ENCODE results near the gene ANXA6. TPM values are rescaled to one million over a fixed set of nuclear protein-coding genes. Genes with fewer than 3 reads are reported as not detected.
"Not testable (repeated sequence)": the region's sequence is repeated elsewhere in the genome, so short reads cannot be mapped to it uniquely, and the experiment has no call there.

Gene ANXA6
- total and polyA plus RNA-seq, 2 experiments from 2014 or later = 122 to 152 TPM

- no peak overlapping the region for H3K4me3 ChIP-seq
- TF ChIP-seq EZH2 (IDR thresholded peaks at IDR 0.05; ENCODE audit: borderline replicate concordance) (no peak), EZH2phosphoT487 (IDR thresholded peaks at IDR 0.05; ENCODE audit: low read depth, severe bottlenecking, unreplicated experiment) (no peak)
- TF ChIP-seq, protein P1, sequence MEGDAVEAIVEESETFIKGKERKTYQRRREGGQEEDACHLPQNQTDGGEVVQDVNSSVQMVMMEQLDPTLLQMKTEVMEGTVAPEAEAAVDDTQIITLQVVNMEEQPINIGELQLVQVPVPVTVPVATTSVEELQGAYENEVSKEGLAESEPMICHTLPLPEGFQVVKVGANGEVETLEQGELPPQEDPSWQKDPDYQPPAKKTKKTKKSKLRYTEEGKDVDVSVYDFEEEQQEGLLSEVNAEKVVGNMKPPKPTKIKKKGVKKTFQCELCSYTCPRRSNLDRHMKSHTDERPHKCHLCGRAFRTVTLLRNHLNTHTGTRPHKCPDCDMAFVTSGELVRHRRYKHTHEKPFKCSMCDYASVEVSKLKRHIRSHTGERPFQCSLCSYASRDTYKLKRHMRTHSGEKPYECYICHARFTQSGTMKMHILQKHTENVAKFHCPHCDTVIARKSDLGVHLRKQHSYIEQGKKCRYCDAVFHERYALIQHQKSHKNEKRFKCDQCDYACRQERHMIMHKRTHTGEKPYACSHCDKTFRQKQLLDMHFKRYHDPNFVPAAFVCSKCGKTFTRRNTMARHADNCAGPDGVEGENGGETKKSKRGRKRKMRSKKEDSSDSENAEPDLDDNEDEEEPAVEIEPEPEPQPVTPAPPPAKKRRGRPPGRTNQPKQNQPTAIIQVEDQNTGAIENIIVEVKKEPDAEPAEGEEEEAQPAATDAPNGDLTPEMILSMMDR (IDR thresholded peaks at IDR 0.05; ENCODE audit: poor library complexity) = no peak
- no peaks in the 10 kb centered on the region for H3K9me3 ChIP-seq (ENCODE audit: low read depth)
- H3K36me3 ChIP-seq (replicated peaks; ENCODE audit: insufficient read depth, low read depth) = no peaks in the 10 kb centered on the region
- H3K9me2 ChIP-seq (replicated peaks; ENCODE audit: insufficient read depth) = no peaks in the 10 kb centered on the region
- H3K4me1 ChIP-seq (ENCODE audit: insufficient read depth) = peaks cover 7% of the 10 kb centered on the region
- H3K27me3 ChIP-seq = no peaks in the 10 kb centered on the region
- no peak overlapping the region for H3K27ac ChIP-seq
- DNase-seq (ENCODE audit: low spot score) = no peak
- H2AFZ ChIP-seq = no peak overlapping the region
- WGBS (ENCODE audit: low lambda C conversion rate, missing lambda C conversion rate) = 91% methylated on average over 4 of the region's 4 CpGs
- no peaks in the 10 kb centered on the region for H3K79me2 ChIP-seq
- H4K20me1 ChIP-seq (ENCODE audit: insufficient read depth, poor library complexity, severe bottlenecking) = no peaks in the 10 kb centered on the region
- no peak overlapping the region for H3K4me2 ChIP-seq
Measured at GRCh38 chr5:151179489-151179840, 21.9 kb upstream of the ANXA6 start.

DNA sequence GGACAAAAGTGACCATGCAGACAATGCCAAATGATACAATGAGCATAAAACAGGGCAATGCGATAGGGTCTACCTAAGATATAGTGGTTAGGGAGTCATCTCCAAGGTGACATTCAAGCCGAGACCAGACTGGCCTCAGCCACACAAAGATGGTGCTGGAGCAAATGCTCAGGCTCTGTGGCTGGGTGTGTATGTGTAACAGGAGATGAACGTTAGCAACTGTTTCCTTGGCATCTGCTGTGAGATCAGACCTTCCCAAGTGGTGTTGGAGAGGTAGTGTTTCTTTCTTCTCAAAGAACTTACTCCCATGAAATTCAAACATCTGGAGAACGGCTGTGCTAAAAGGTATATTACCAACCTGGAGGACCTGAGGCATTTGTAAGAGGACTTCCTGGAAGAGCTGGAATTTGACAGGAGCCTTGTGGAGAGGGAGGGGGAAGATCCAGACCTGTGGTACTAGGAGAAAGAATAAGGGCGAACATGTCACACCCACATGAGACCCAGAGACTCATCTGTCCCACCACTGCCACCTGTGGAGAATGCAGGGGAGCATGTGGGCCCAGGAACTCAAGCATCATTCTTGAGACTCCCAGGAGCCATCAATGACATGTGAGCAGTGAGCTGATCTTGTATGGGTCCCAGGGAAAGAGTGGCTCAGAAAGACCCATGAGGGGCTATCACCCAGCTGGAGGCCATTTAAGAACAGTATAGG, 21.4 kb upstream of the ANXA6 start:
- 76% methylated on average over 5 of the region's 5 CpGs for WGBS (ENCODE audit: low lambda C conversion rate, missing lambda C conversion rate)
- Histone ChIP-seq H3K36me3 (replicated peaks; ENCODE audit: insufficient read depth, low read depth) (no peaks in the 10 kb centered on the region), H3K27ac (no peak overlapping the region), H3K4me1 (ENCODE audit: insufficient read depth) (peaks cover 5% of the 10 kb centered on the region), H2AFZ (no peak overlapping the region), H3K4me2 (no peak overlapping the region), H3K9me2 (replicated peaks; ENCODE audit: insufficient read depth) (no peaks in the 10 kb centered on the region), H3K27me3 (no peaks in the 10 kb centered on the region), H3K79me2 (no peaks in the 10 kb centered on the region), H3K9me3 (ENCODE audit: low read depth) (no peaks in the 10 kb centered on the region), H4K20me1 (ENCODE audit: insufficient read depth, poor library complexity, severe bottlenecking) (no peaks in the 10 kb centered on the region), H3K4me3 (no peak overlapping the region)
- TF ChIP-seq, protein P1 (IDR thresholded peaks at IDR 0.05; ENCODE audit: poor library complexity) = no peak
- TF ChIP-seq EZH2 (IDR thresholded peaks at IDR 0.05; ENCODE audit: borderline replicate concordance) = no peak
- TF ChIP-seq EZH2phosphoT487 (IDR thresholded peaks at IDR 0.05; ENCODE audit: low read depth, severe bottlenecking, unreplicated experiment) = no peak
- DNase-seq (ENCODE audit: low spot score) = no peak

GRCh38 chr5:151178372-151178771, 20.8 kb upstream of the ANXA6 start:
- Histone ChIP-seq H3K4me3 (no peak overlapping the region), H3K27ac (no peak overlapping the region), H3K36me3 (replicated peaks; ENCODE audit: insufficient read depth, low read depth) (no peaks in the 10 kb centered on the region), H3K79me2 (no peaks in the 10 kb centered on the region), H3K4me1 (ENCODE audit: insufficient read depth) (no peaks in the 10 kb centered on the region), H3K9me3 (ENCODE audit: low read depth) (no peaks in the 10 kb centered on the region), H4K20me1 (ENCODE audit: insufficient read depth, poor library complexity, severe bottlenecking) (no peaks in the 10 kb centered on the region), H3K4me2 (no peak overlapping the region), H3K9me2 (replicated peaks; ENCODE audit: insufficient read depth) (no peaks in the 10 kb centered on the region), H3K27me3 (no peaks in the 10 kb centered on the region), H2AFZ (no peak overlapping the region)
- TF ChIP-seq, protein P1 (IDR thresholded peaks at IDR 0.05; ENCODE audit: poor library complexity) = no peak
- TF ChIP-seq EZH2 (IDR thresholded peaks at IDR 0.05; ENCODE audit: borderline replicate concordance) = no peak
- no peak for TF ChIP-seq EZH2phosphoT487 (IDR thresholded peaks at IDR 0.05; ENCODE audit: low read depth, severe bottlenecking, unreplicated experiment)
- WGBS (ENCODE audit: low lambda C conversion rate, missing lambda C conversion rate) = 95% methylated on average over 1 of the region's 1 CpG
- DNase-seq (ENCODE audit: low spot score) = no peak

- H3K27me3 ChIP-seq; H3K4me2 ChIP-seq; DNase-seq (ENCODE audit: low spot score); H3K9me3 ChIP-seq (ENCODE audit: low read depth); H3K36me3 ChIP-seq (replicated peaks; ENCODE audit: insufficient read depth, low read depth); H3K4me3 ChIP-seq; H3K9me2 ChIP-seq (replicated peaks; ENCODE audit: insufficient read depth); H2AFZ ChIP-seq; H3K27ac ChIP-seq; H4K20me1 ChIP-seq (ENCODE audit: insufficient read depth, poor library complexity, severe bottlenecking); H3K79me2 ChIP-seq; H3K4me1 ChIP-seq (ENCODE audit: insufficient read depth): not testable (repeated sequence)
- 87% methylated on average over 5 of the region's 5 CpGs for WGBS (ENCODE audit: low lambda C conversion rate, missing lambda C conversion rate)
Measured at GRCh38 chr5:151176268-151176667, 18.7 kb upstream of the ANXA6 start.
